GM18870 (cell line): ENCODE data around the gene SOCS1.
A peak's percentile ranks its signal among the peaks of the same experiment; 100 is the strongest.
"Not testable (repeated sequence)": the region's sequence is repeated elsewhere in the genome, so short reads cannot be mapped to it uniquely, and the experiment has no call there.

Source experiments
- ATAC-seq: cut with Tn5 transposase; IDR thresholded peaks from one replicate; pipeline ENCODE4 v1.9.1; 2021; ENCODE audit warnings: moderate library complexity; ENCODE audit not compliant: unreplicated experiment

The SOCS1 gene, protein sequence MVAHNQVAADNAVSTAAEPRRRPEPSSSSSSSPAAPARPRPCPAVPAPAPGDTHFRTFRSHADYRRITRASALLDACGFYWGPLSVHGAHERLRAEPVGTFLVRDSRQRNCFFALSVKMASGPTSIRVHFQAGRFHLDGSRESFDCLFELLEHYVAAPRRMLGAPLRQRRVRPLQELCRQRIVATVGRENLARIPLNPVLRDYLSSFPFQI

DNA sequence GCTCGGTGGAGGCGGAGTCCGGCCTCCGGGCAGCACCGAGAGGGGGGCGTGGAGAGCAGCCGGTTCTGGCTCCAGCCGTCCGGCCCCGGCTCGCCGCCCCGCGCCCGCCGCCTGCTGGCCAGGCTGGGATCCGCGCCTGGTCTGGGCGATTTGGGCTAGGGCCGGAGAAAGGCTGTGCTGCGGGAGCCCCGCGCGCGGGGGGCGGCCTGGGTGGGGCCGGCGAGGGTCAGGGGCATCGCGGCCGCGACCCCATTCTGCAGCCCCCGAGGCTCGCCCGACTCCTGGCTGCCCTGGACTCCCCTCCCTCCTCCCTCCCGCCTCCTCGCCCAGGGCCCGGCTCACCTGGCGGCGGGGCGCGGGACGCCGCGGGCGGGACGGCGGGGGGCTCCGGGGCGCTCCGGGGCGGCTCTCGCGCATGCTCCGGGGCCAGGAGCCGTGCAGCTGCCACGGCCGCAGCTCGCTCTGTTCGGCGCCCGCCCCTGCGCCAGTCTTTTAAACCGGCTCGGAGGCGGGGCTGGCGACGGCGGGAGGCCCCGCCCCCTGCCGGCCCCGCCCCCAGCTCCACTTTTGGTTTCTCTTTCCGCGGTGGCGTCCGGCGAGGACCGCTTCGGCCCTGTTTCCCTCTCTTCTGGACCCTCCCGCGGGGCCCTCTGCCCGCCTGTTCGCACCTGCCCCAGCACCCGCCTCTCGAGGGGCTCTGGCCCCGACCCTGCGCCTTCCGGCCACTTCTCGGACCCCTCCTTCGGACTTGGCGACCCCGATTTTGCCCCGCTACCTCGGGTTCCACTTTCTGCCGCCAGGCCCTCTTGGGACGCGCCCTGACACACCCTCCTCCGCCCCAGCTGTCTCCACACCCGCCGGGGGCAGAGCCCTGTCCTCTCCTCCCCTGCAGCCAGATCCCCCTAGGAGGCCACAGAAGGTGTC lies at the start of gene SOCS1:
Gene SOCS1, minus strand, starts transcription at position 468 of the 924 bp plus-strand sequence. CDS start 726 bp downstream, outside the sequence.
- ATAC-seq, result peak; percentile 29

DNA sequence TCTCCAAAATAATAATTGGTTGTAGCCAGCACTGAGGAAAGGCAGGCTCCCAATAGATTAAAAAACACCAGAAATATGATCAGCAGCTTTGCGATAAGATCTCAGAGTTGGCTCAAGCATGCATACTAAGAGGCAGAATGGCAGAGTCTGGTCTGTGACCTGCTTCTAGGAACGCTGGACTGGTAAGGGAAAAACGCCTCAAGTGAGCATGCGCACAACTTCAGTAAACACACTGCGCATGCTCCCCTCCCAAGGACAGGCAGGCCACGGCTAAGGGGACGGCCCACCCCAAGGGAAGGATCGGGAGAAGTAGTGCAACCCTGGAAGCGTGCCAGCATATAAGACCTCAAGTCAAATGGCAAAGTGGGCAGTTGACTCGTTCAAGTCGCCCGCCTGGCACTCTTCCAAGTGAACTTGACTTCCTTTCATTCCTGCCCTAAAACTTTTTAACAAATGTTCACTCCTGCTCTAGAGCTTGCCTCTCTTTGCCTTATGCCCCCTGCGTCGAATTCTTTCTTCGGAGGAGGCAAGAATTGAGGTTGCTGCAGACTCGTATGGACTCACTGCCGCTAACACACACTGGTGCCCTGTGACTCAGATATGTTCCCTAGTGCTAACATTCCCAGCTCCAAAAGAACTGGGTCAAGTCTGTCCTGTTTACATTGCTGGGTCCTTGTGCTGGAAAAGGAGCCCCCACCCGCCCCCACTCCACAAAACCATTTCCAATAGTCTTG lies 47.6 kb upstream of the SOCS1 start:
- ATAC-seq, result no peak

DNA sequence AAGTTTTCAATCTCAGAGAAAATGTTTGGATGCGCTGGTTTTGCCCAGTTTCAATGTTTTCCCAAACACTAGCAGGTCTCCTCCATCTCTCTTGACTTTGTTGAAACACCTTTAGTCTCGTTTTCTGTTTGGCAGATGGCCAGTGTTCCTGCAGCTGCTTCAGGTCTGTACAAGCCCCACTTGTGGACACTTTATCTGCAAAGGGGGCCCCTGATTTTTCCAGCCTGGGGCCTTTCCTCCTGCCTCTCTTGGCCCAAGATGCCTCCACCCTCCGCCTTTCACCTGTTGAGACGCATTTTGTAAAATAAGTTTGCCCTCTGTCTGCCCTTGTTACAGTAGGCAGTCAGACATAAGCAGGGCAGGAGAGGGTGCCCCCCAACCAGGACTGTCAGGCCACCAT lies 47.0 kb upstream of the SOCS1 start:
- no peak for ATAC-seq

DNA sequence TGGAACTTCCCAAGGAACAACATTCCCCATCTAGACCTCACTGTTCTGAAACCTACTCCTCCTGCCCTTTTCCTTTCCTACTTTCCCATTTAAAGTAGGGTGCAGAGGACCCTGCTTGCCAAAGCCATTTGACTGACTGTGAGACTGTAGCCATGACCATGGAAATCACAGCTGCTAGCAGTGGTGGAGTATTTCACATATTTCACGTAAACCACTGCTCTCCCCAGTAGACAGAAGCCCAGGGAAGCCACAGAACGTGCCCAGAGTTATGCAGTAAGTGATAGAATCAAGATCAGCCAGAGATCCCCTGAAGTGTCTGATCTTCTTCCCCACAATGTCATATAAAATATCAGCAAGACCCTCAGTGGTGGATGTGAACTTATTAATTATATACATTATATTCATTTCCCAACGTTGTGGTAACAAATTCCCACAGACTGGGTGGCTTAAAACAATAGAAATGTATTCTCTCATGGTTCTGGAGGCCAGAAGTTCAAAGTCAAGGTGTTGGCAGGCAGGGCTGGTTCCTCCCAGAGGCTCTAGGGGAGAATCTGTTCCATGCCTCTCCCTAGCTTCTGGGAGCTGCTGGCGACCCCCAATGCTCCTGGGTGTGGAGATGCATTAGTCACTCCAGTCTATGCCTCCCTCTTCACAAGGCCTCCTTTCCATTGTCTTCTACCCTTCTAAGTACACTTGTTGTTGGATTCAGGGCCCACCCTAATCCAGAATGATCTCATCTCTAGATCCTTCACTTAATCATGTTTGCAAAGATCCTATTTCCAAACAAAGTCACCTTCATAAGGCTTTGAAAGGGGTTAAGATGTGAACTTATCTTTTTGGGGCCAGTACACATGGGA lies 45.9 kb upstream of the SOCS1 start:
- ATAC-seq, result no peak

DNA sequence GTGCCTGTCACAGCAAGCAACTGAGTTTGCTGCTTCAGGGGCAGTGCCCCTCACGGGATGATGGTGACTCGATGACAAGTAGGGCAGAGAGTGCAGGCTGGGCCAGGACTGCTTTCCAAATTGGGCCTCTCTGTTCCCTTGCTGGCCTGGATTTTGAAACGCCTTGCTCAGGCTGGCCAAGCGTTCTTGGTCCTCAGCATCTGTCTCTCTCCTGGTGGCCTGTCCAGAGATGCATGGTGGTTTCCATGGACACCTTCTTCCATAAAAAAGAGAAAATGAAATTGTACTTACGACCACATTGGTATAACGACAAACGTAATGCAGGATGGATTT lies 44.5 kb upstream of the SOCS1 start:
- no peak for ATAC-seq

DNA sequence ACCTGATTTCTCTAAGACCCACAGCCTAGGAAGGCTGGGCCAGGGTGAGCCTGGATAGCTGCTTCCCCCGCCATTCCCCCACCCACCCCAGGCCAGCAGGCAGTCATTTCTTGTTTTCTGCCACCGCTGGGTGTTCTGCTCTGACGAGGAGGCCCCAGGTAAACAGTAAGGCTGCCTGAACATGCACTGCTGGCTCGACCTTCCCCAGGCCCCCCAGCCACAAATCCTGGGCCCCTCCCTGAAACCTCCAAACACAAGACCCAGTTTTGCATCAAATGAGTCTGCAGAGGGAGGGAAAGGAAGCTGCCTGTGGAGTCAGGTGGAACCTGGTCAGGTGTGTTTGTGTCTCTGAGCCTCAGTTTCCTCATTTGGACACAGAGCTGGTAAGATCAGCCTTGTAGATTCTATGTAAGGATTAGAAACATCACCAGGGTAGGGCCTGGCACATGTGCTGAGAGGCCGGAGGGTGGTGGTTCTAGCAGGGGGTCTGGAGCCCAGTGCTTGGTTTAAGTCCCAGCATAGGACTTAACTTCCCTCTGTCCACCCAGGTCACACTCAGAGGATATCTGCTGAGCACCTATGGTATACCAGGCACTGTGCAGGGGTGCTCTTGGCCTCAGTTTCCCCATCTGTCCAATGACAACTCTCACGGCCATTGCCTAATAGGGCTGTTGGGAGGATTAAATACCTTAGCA lies 44.0 kb upstream of the SOCS1 start:
- no peak for ATAC-seq

DNA sequence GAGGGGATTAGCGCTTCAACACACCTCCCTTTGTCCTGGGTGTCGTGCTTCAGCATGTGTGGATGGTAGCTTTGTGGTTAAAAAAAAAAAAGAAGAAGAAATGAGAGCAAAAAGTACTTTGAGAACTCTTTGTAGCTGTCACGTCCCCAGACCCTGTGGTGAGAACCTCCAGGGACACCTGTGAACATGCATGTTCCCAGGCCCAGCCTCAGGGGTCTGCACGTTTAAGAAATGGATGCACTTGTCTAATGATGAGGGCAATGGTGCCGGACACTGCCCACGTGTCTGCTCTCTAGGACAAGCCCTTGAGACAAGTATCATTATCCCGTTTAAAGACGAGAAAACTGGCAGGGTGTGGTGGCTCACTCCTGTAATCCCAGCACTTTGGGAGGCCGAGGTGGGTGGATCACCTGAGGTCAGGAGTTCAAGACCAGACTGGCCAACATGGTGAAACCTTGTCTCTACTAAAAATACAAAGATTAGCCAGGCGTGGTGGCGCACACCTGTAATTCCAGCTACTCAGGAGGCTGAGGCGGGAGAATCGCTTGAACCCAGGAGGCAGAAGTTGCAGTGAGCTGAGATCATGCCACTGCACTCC lies 43.0 kb upstream of the SOCS1 start:
- ATAC-seq, result not testable (repeated sequence)

DNA sequence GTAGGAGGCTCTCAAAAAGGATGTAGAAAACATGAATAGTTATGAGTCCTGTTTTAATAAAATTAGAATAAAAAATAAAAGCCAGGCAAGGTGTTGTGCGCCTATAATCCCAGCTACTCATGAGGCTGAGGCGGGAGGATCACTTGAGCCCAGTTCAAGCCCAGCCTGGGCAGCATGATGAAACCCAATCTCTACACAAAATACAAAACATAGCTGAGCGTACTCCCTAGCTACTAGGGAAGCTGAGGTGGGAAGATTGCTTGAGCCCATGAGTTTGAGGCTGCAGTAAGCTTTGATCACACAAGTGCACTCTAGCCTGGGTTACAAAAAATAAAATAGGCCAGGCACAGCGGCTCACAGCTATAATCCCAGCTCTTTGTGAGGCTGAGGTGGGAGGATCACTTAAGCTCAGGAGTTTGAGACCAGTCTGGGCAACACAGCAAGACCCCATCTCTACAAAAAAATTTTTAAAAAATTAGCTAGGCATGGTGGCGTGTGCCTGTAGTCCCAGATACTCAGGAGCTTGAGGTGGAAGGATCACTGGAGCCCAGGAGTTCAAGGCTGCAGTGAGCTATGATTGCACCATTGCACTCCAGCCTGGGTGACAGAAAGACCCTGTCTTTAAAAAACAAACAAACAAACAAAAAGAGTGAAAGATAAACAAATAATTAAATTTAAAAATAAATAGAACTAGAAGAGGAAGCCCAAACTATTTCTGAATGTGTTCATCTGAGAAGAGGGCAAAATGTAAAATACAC lies 42.3 kb upstream of the SOCS1 start:
- no peak for ATAC-seq

DNA sequence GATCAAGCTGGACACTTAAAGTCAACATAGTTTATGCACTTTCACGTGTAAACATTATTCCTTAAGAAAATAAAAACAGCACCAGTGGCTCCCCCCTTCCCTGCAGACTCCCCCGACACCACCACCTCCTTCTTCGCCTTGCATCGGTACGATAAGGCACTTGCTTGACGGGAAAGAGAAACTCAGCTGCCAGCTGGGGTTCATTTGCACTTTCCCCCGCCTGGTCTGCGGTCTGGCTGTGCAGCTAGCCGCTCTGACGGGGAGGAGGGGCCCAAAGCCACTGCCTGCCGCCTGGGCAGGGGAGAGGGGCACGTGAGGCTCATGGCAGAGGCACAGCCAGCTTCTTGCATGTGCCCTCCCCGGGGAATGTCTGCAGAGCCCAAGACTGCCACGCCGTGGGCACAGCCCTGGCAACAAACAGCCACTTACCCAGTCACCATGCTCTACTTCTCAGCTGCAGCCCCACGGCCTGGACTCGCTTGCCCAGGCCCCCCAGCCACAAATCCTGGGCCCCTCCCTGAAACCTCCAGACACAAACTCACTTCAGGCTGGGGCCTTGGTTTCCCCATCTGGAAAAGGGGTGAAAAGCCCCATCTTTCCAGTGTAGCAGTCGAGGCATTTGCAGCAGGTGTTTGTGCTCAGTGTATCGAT lies 41.6 kb upstream of the SOCS1 start:
- ATAC-seq, result peak; percentile 68

DNA sequence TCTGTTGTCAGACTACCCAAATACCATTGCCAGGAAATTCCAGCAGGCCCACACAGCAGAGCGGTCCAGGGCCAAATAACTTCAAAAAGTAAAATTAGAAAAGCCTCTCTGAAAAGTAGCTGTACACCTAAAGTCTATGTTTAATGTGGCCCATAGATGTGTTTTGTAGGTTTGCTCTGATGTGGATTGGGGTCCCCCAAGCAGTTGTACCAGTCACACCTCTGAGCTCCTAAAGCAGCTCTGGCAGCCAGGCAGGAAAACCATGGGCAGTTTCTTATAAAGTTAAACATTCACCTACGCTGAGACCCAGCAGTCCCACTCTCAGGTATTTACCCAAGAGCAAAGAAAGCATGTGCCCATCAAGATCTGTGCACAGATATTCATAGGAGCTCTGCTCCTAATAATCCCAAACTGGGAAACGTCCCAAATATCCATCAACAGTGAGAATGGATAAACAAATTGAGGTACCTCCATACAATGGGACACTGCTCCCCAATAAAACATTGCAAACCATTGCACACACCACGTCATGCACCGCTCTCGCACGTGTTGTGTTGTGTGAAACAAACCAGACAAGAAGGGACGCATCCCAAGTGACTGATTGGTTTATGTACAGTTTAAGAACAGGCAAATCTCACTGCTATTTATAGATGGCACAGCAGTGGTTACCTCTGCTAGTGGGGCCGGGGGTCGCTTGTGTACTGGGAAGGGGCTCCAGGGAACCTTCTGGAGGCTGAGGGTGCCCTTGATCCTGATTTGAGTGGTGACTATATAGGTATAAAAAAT lies 40.9 kb upstream of the SOCS1 start:
- ATAC-seq, result peak; percentile 18

DNA sequence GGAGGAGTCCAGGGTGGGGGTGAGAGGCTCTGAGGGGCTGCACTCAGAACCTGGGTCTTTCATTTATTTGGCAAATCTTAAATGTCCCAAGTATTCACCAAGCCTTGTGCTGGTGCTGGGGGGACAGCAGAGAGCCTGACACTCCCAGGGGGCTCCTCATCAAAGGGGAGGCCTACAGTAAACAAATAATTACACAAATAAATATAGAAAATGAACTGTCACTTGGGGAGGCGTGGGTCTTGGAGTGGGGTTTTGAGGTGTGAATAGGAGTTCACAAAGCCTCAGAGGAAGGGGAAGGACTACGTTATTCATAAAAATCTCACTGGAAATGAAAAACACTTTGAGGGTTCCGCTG lies 40.3 kb upstream of the SOCS1 start:
- no peak for ATAC-seq

DNA sequence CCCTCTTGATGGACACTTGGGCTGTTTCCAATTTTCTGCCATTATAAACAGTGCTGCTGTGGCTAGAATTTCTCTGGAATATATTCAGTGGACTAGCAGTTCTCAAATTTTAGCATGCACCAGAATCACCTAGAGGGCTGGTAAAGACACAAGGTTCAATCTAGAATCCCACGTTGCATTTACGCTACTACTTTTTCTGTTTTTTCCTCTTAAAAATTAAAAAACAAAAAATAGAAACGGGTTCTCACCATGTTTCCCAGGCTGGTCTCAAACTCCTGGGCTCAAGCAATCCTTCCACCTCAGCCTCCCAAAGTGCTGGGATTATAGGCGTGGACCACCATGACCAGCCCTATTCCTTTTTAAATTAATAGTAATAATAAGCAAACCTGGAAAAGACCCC lies 39.7 kb upstream of the SOCS1 start:
- ATAC-seq, result no peak

DNA sequence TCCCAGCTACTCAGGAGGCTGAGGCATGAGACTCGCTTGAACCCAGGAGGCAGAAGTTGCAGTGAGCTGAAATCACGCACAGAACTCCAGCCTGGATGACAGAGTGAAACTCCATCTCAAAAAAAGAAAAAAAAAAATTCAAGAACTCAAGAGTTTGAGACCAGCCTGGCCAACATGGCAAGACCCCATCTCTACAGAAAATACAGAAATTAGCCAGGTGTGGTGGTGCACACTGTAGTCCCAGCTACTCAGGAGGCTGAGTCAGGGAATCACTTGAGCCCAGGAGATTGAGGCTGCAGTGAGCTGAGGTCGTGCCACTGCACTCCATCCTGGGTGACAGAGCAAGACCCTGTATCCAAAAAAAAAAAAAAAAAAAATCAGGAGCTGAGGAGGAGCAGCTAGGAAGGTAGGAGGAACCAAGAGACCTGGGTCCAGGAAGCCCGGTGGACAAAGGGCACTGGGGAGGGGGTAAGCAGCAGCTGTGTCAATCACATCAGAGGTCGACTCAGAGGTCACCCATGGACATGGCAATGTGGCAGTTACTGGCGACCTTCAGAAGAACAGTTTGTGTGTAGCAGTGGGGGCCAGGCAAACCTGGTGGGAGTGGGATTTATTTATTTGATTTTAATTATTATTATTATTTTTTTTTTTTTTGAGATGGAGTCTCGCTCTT lies 36.2 kb upstream of the SOCS1 start:
- ATAC-seq, result no peak

DNA sequence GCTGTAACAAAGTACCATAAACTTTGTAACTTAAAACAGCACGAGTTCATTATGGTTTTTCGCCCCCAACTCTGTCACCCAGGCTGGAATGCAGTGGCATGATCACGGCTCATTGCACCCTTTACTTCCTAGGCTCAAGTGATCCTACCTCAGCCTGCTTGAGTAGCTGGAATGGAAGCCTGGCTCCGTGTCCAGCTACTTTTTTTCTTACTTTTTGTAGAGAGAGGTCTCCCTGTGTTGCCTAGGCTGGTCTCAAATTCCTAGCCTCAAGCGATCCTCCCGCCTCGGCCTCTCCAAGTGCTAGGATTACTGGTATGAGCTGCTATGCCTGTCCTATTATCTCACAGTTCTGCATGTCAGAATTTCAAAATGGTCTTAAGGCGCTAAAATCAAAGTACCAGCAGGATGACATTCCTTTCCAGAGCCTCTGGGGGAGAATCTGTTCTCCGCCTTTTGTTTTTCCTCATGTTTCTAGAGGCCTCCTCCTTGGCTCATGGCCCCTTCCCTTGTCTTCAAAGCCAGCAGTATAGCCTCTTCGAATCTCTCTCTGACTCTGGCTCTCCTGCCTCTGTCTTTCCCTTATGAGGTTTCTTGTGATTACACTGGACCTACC lies 35.2 kb upstream of the SOCS1 start:
- no peak for ATAC-seq

DNA sequence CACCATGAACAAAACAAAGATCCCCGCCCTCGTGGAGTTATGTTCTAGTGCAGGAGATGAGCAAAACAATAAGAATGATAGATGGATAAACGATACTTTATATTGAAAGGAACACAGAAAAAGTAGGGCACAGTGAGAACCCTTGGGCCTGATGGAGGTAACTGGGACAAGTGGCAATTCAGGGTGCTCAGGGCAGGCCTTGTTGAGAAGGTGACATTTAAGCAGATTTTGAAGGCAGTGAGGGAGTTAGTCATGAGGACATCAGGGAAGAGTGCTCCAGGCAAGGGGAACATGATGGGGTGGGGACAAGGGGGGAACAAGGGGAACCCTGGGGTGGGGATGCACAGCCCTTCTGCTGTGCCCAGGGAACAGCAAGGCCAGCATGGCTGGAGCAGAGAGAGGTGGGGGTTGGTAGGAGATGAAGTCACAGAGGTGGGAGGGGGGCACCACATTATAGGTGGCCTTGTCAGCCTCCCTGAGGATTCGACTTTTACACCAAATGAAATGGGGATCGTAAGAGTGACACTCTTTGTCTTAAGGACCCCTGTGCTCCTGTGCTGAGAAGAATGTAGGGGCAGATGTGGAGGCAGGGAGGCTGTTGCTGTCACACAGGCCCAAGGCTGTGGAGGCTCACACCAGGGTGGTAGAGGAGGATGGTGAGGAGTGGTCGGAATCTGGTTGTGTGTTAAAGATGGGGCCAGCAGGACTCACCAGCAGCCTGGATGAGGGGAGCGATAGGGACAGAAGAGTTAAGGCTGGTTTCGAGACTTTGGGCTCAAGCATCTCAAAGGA lies 34.3 kb upstream of the SOCS1 start:
- no peak for ATAC-seq

DNA sequence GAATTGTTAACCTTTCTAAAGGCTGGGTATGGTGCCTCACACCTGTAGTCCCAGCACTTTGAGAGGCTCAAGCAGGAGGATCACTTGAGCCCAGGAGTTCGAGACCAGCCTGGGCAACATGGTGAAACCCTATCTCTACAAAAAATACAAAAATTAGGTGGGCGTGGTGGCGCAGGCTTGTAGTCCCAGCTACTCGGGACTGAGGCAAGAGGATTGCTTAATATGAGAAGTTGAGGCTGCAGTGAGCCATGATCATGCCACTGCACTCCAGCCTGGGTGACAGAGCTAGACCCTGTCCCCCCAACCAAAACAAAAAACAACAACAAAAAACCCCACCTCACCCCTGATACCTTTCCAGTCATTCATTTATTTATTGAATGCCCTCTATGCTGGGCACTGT lies 33.7 kb upstream of the SOCS1 start:
- not testable (repeated sequence) for ATAC-seq
